Stomach (tissue), 9 donors: ENCODE data around the gene SEC14L2. TPM values are rescaled to one million over a fixed set of nuclear protein-coding genes. Genes with fewer than 3 reads are reported as not detected.

Experiments used
- DNase-seq, 2 donors: peaks; one replicate each; pipeline versions ENCODE4 v3.0.0 to v3.0.0-alpha.2; 2013 to 2019
- H3K27ac ChIP-seq, 5 donors: fragments of 200-600 bp in 4 of 5; sonication (generic) in 4 of 5; one replicate each; pipeline ENCODE4 v1.5.1; 2013 to 2019; ENCODE audit warnings: mild to moderate bottlenecking in 1 of 5, moderate library complexity in 1 of 5
- H3K27me3 ChIP-seq, 3 donors: fragments of 200-600 bp; sonication (generic); one replicate each; pipeline ENCODE4 v1.5.1; 2017 to 2019; ENCODE audit warnings: mixed run types in 1 of 3
- H3K36me3 ChIP-seq, 4 donors: fragments of 200-600 bp; sonication (generic); 1 replicate in 3 of 4; 2 replicates in 1 of 4; pipeline ENCODE4 v1.5.1; 2016 to 2019
- H3K4me1 ChIP-seq, 4 donors: fragments of 200-600 bp; sonication (generic); one replicate each; pipeline ENCODE4 v1.5.1; 2016 to 2019
- H3K4me3 ChIP-seq, 4 donors: fragments of 200-600 bp; sonication (generic) in 3 of 4; one replicate each; pipeline ENCODE4 v1.5.1; 2016 to 2019; ENCODE audit warnings: mild to moderate bottlenecking in 1 of 4
- H3K9me3 ChIP-seq, 4 donors: fragments of 200-600 bp; sonication (generic); one replicate each; pipeline ENCODE4 v1.5.1; 2016 to 2019
- EP300 ChIP-seq: sonication (generic); formaldehyde crosslinking; IDR thresholded peaks from one replicate; pipeline ENCODE4 v1.6.1; 2017; ENCODE audit warnings: antibody characterized with exemption
- POLR2A ChIP-seq, 4 donors: fragments of 450-650 bp; IDR thresholded peaks; one replicate each; pipeline ENCODE4 v1.6.1; 2016; ENCODE audit warnings: antibody characterized with exemption in 4 of 4, control low read depth in 2 of 4, mild to moderate bottlenecking in 1 of 4, moderate library complexity in 1 of 4
- POLR2AphosphoS5 ChIP-seq, 3 donors: sonication (generic); formaldehyde crosslinking; IDR thresholded peaks; one replicate each; pipeline ENCODE4 v1.6.1; 2016; ENCODE audit warnings: antibody characterized with exemption in 3 of 3
- WGBS, 5 donors: extraction: QIAGEN DNeasy Blood & Tissue Kit in 3 of 5; methylation state at CpG; one replicate each; pipeline versions ENCODE4 v1.1.5 to v1.1.7; 2013 to 2018; 5-methylcytosine and 5-hydroxymethylcytosine counted together
- intact Hi-C: fragments of 100-400 bp; cut with DNase I; formaldehyde crosslinking; loops from one replicate; pipeline ENCODE4 v1.15.1; 2023; ENCODE audit warnings: low total_unique reads
- polyA plus RNA-seq, 3 donors: library from polyadenylated mRNA; stranded (reverse); fragments of 200-250 nt; gene quantifications; one replicate each; pipeline ENCODE4 v1.2.3, GENCODE V29; 2013
- total RNA-seq, 5 donors: library from RNA; depleted of rRNA; stranded (reverse); fragments of >200 nt; gene quantifications; one replicate each; pipeline versions ENCODE4 v1.1.0 to v1.2.3, GENCODE V29; 2014 to 2016
- TF ChIP-seq, protein P1 (sequence below), 7 experiments: fragments of 450-650 bp in 4 of 7; fragments of 200-600 bp in 3 of 7; sonication (generic) in 3 of 7; IDR thresholded peaks; one replicate each; pipeline ENCODE4 v1.5.1; 2016 to 2019; ENCODE audit warnings: antibody characterized with exemption in 7 of 7, control low read depth in 2 of 7, mild to moderate bottlenecking in 1 of 7
- donor health status: healthy with polysubstance abuse.
- donor health status: Bipolar disorder and iron deficiency.
- donor health status: healthy.

The SEC14L2 gene
- total and polyA plus RNA-seq, 8 donors = 4.1 to 19.4 (median 10.1) TPM; not detected in 2

DNA sequence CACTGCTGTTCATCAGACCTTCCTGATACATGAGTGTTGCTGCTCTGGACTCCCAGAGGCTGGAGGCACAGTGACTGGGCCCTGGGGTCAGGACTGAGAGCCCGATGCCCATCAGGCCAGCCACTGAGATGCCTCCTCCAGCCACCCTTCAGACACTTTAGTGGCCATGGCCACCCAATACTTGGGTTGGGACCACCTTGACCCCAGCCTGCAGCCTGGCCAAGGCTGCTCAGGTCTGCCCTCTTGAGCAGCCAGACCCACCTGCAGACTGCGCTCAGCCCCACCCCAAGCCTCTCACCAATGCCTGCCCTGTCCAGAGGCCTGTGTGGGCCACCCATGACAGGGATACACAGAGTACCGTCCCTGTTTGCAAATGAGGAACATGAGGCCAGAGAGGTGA is 13.8 kb upstream of the SEC14L2 start:
- no peak overlapping the region for H3K4me3 ChIP-seq
- DNase-seq = no peak
- 62 to 97% (median 71%) methylated on average over 2 to 3 of the region's 3 CpGs for WGBS, 5 donors
- no peaks in the 10 kb centered on the region for H3K9me3 ChIP-seq
- peaks cover 0 to 59% (median 48%) of the 10 kb centered on the region in 4 donors for H3K36me3 ChIP-seq
- intact Hi-C loops = loop anchor here (5.0 kb wide), 1 partner anchor 116 kb away; the partner anchor contains the start of gene OSM
- no peak overlapping the region for H3K27ac ChIP-seq
- no peaks in the 10 kb centered on the region for H3K27me3 ChIP-seq
- TF ChIP-seq POLR2A (IDR thresholded peaks at IDR 0.05) (no peak), EP300 (no peak), POLR2AphosphoS5 (IDR thresholded peaks at IDR 0.05) (no peak)
- TF ChIP-seq, protein P1, sequence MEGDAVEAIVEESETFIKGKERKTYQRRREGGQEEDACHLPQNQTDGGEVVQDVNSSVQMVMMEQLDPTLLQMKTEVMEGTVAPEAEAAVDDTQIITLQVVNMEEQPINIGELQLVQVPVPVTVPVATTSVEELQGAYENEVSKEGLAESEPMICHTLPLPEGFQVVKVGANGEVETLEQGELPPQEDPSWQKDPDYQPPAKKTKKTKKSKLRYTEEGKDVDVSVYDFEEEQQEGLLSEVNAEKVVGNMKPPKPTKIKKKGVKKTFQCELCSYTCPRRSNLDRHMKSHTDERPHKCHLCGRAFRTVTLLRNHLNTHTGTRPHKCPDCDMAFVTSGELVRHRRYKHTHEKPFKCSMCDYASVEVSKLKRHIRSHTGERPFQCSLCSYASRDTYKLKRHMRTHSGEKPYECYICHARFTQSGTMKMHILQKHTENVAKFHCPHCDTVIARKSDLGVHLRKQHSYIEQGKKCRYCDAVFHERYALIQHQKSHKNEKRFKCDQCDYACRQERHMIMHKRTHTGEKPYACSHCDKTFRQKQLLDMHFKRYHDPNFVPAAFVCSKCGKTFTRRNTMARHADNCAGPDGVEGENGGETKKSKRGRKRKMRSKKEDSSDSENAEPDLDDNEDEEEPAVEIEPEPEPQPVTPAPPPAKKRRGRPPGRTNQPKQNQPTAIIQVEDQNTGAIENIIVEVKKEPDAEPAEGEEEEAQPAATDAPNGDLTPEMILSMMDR (IDR thresholded peaks at IDR 0.05) = no peak
- H3K4me1 ChIP-seq = peaks cover 12 to 18% (median 15%) of the 10 kb centered on the region in 4 donors

DNA sequence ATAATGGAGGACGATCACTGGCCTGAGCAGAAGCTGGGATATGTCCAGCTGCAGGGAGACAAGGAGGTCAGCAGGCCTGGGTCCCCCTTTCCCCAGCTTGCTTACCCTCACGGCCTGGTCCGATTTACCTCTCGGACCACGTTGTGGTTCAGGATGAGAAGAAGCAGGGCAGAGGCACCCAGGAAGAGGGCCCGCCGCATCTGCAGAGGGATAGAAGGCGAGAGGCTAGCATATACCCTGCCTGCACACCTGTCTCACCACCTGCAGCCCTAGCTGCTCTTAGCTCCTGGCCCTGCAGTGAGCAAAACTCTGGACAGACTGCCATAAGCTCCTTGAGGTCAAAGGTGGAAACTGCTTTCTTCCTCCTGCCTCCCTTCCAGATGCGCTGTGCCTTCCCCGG is 10.9 kb upstream of the SEC14L2 start:
- intact Hi-C loops = loop anchor here (5.0 kb wide), 1 partner anchor 99 kb away; the partner anchor contains the start of gene CASTOR1
- peaks cover 12 to 18% (median 15%) of the 10 kb centered on the region in 4 donors for H3K4me1 ChIP-seq
- H3K9me3 ChIP-seq = no peaks in the 10 kb centered on the region
- no peaks in the 10 kb centered on the region for H3K27me3 ChIP-seq
- H3K27ac ChIP-seq = no peak overlapping the region
- WGBS, 5 donors = 89 to 95% (median 91%) methylated on average over 3 to 10 of the region's 10 CpGs
- peaks cover 0 to 36% (median 29%) of the 10 kb centered on the region in 4 donors for H3K36me3 ChIP-seq
- DNase-seq = no peak
- TF ChIP-seq POLR2AphosphoS5 (IDR thresholded peaks at IDR 0.05) (no peak), POLR2A (IDR thresholded peaks at IDR 0.05) (no peak), EP300 (no peak)
- TF ChIP-seq, protein P1 (IDR thresholded peaks at IDR 0.05) = no peak
- H3K4me3 ChIP-seq = peak overlapping the region in 1 of 4 donors; percentile 64

DNA sequence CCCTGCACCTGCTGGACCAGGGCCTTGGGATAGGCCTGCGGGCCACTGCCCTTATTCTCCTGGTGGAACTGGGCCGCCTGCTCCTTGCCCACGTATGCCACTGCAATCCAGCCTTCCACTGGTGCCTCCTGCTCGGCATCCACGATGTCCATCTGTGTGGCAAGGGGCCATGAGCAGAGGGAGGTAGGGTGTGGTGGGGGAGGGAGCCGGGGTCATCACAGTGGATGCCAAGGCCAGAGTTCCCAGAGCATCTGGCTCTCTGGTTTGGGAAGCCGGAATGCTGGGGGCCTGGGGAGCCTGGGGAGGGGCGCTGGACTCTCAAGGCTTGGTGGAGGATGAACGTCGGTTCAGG is 10.2 kb upstream of the SEC14L2 start:
- Histone ChIP-seq H3K27me3 (no peaks in the 10 kb centered on the region), H3K9me3 (no peaks in the 10 kb centered on the region), H3K36me3 (peaks cover 0 to 30% (median 23%) of the 10 kb centered on the region in 4 donors), H3K4me3 (peak overlapping the region; percentile 57 to 64 (median 62)), H3K27ac (peak overlapping the region; percentile 60 to 90 (median 86)), H3K4me1 (peaks cover 12 to 21% (median 16%) of the 10 kb centered on the region in 4 donors)
- TF ChIP-seq POLR2AphosphoS5 (IDR thresholded peaks at IDR 0.05) = no peak
- TF ChIP-seq, protein P1 (IDR thresholded peaks at IDR 0.05) = peak in 1 of 7 experiments; percentile 6
- TF ChIP-seq POLR2A (IDR thresholded peaks at IDR 0.05) = no peak
- intact Hi-C loops = loop anchor here (5.0 kb wide), 1 partner anchor 99 kb away; the partner anchor contains the start of gene CASTOR1
- DNase-seq = no peak
- 22 to 37% (median 27%) methylated on average over 6 to 10 of the region's 10 CpGs for WGBS, 5 donors

DNA sequence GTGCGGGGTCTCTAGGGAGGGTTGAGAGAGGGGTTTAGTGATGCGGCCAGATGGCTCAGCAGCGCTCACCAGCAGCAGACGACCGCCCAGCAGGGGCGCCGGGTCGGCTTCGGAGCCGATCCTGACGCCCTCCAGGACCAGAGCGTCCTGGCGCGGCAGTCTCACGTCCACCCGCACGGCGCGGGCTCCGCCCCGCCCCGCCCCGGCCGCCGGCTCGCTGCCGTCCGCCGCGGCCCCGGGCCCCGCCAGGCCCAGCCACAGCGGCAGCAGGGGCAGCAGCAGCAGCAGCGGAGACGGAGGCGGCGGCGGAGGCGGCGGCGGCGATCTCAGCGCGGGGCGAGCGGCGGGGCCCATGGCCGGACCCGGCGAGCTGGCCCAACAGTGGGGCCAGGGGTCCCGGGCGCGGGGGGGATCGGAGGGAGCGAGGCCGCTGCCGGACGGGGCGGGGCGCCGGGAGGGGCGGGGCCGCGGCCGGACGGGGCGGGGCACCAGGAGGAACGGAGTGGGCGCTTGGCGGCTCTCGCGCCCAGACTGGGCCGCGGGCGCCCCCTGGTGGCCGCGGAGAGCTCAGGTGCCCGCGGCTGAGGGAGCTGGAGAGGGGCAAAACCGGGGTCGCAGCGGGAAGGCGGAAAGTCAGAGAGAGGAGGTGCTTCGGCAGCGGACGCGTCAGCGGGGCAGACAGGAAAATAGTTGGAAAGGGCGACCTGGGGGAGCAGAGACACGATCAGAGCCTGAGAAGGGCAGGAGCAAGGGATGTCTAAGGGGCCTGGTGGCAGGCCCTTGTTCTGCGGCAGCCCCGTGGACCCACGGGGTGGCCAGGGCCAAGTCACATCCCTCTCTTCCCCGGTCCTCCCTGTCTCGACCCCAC is 9.6 kb upstream of the SEC14L2 start, which contains the start of gene RNF215:
Gene RNF215, minus strand, starts transcription at position 452 of the 868 bp plus-strand sequence. Its CDS starts 98 bp downstream, at position 354.
- Histone ChIP-seq H3K4me3 (peak within 1 kb of the TSS; percentile 57 to 64 (median 62)), H3K27ac (peak within 1 kb of the TSS; percentile 60 to 90 (median 86)), H3K4me1 (peaks cover 12 to 21% (median 16%) of the 10 kb centered on the region in 4 donors), H3K9me3 (no peaks in the 10 kb centered on the region), H3K36me3 (peaks cover 0 to 24% (median 18%) of the 10 kb centered on the region in 4 donors), H3K27me3 (no peaks in the 10 kb centered on the region)
- DNase-seq = peak; percentile 87 to 95
- intact Hi-C loops = loop anchor here (5.0 kb wide), 1 partner anchor 100 kb away; the partner anchor contains the start of gene CASTOR1
- TF ChIP-seq POLR2A (IDR thresholded peaks at IDR 0.05) (no peak), POLR2AphosphoS5 (IDR thresholded peaks at IDR 0.05) (peak in 1 of 3 donors; percentile 31), EP300 (no peak)
- TF ChIP-seq, protein P1 (IDR thresholded peaks at IDR 0.05) = peak in 6 of 7 experiments; percentile 26 to 97 (median 88)
- WGBS, 5 donors = 1 to 8% (median 2%) methylated on average over 21 to 90 of the region's 95 CpGs
